Measurements from ENCODE around the gene FBXO7.

FBXO7 gene

DNA sequence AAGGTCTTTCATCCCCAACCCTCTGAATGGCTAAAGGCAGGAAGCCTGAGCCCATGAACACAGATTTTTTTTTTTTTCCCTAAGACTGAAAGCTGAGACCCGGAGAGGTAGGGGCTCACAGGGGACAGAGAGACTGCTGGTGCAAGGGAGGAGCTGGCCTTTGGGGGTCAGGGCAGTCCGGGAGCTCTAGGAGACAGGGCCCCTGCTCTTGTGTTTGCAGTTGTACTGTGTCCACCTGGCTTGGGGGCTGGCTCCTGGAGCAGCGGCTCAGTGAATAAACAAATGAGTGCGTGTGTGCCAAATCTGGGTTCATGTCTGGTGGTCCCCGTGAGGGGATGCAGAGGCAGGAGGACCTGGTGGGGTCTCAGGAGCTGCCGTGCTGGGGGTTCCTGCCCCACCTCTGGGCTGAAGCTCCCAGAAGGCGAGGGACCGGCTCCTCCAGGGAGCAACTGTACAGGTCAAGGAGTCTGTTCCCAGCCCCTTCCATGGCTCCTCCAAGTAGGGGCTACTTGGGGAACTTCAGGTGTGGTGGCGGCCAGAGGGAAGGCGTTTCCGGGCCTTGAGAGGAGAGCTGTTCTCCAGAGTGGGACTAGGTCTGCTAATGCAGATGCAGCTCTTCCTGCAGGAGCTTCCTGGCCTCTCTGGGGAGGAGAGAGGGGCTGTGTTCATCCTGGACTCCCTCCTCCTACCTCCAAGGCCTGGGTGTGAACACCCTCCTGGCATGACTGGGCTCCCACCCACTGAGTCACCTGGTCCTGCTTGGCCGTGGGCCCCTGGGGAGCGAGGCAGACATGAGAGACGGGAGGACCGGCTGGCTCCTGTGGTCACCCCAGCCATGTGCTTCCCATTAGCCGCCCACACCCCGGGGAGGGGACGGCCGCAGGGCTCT lies 57.6 kb downstream of the FBXO7 start:
- peak; percentile 82 for DNase-seq (ENCODE audit: low read depth, low spot score)

DNA sequence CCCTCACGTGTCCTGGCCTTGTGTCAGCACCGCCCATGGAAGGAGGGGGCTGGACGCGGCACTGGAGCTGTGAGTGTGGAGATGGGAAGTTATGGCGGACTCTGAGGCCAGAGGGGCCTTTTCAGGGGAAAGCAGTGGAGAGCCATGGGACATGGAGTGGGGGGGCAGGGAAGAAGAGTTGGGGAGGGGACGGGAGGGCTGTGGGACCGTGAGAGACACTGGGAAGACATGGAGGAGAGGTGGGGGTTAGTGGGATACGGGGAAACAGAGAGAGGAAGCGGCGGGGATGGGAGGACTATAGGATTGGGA lies 58.2 kb downstream of the FBXO7 start:
- no peak for DNase-seq (ENCODE audit: low read depth, low spot score)

DNA sequence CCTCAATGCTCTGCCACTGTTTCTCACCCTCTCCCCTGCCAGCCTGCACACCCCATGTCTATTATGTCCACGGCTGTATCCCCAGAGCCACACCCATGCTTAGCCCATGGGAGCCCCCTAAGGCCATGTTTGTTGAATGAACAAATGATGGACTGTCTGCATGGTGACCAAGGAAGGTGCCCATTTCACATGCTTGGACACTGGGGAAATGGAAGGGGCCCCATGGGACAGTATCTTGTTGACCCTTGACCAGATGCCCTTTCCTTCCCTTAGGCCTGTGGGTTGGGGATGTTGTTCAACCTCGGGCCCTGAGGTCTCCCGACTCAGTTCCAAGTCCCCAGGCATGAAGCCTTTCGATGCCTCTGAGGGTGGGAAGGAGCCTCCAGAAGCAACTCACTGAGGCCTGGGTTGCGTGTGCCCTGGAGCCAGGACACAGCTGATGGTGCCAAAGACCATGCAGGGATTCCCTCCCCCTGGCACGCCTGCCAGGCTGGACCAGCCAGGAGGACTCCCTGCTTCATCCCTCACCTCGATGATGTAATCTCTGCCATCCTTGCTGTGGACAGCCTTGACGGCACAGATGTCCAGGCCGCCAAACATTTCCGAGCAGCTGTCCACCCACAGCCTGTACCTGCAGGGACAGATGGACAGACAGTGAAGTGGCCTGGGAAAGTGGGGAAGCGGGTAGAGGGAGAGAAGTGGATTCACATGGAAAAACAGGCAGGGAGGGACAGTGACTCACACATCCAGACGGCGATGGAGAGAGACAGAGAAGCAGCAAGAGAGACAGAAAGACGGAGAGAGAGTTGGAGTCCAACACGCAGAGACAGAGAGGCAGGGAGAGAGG lies 58.9 kb downstream of the FBXO7 start:
- no peak for DNase-seq (ENCODE audit: low read depth, low spot score)

DNA sequence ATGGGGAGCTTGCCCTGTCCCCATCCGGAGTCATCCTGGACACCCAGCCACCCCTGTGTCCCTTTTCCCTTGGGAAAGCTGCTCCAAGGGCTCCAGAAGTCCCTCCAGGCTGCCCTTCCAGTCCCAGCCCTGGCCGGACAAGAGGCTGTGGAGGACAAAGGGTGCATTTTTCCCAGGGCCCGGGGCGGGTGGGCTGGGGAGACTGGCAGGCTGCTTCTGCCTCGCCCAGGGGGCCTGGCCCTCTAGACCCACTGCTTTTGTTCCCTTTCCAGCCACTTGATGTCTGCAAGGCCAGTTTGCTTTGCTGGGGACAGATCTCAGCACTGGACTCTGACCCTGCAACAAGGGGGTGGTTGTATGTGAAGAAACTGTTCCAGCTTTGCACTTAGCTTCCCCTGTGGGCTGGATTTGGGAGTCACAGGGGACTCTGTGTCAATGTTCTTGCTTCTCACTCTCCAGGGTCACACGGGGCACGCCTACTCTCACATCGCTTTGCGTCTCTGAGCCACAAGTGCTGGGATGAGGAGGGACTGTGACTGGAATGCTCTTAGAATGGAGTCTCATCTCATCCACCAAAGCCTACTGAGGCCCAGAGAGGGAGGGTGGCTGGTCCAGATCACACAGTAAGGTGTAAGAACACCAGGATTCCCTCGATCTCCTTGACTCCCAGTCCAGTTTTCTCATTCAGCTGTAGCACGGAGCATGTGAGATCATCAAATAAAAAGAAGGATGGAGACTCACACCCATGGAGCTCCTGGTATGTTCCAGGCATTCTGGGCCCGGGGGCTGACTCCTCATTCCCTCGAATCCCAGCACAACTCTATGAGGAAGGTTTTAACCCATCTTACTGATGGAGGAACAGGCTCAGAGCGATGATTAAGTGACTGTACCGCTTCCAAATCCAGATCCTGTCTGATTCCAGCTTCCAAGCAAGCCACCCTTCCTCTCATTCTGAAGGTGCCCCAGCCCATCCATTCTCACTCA lies 59.9 kb downstream of the FBXO7 start:
- no peak for DNase-seq (ENCODE audit: low read depth, low spot score)

DNA sequence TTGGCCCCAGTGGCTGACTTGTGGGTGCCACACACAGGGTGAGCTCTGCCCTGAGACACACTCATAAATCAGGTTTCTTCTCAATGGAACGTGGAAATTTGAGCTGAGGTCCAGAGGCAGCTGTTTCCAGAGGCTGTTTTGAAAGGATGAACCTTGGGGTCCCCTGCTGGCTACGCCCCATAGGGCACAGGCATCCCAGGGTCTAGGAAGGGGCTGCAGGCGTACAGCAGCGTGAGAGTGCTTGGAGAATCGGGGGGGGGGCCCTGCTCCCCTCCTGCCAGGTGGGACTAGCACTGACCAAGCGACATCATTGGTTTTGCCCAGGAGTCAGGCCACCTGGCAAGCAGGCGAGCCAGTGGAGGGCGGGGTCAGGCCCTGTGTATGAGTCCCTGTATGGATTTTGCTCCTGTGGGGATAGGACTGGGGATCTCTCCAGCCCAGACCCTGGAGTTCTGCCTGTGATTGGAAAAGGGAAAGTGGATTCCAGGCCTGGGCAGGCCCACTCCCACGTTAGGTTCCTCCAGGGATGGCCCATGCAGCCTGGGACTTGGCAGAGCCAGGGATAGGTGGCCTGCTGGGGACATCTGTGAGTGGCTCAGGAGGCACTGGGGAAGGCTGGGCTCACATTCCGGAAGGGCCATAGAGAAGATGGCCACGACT lies 61.0 kb downstream of the FBXO7 start:
- no peak for DNase-seq (ENCODE audit: low read depth, low spot score)

DNA sequence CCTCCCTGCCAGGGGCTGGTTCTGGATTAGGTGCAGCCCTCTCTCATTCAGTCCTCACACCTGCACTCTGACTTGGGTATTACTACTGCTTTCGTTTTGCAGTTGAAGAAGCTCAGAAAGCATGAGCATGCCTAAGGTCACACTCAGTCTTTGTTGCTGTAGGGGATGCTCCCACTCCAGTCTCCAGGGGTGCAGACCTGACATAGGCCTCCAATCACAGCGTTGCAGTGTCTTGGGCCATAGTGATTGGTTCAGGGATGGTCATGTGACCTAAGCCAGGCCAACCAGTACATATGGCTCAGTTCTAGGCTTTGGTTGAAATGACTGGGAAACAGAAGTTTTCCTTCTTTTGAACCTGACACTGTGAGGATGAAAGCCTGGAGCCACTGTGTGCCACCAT lies 61.7 kb downstream of the FBXO7 start:
- no peak for DNase-seq (ENCODE audit: low read depth, low spot score)

DNA sequence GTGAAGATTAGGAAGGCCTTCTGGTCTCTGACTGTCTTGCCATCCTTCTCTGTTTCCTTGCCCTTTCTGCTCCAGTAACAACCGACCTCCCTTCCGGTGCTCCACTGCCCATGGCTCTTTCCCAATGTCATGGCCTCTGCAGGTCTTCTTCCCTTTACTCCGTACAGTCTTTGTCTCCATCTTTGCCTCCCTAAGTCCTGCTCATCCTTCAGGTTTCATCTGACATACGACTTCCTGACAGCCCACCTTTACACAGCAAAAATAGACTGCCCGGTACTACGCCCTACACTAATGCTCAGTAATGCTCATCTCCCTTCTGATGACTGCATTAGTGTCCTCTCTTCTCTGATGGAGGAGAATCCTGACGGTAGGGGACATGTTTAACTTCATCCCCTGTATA lies 63.9 kb downstream of the FBXO7 start:
- no peak for DNase-seq (ENCODE audit: low read depth, low spot score)

DNA sequence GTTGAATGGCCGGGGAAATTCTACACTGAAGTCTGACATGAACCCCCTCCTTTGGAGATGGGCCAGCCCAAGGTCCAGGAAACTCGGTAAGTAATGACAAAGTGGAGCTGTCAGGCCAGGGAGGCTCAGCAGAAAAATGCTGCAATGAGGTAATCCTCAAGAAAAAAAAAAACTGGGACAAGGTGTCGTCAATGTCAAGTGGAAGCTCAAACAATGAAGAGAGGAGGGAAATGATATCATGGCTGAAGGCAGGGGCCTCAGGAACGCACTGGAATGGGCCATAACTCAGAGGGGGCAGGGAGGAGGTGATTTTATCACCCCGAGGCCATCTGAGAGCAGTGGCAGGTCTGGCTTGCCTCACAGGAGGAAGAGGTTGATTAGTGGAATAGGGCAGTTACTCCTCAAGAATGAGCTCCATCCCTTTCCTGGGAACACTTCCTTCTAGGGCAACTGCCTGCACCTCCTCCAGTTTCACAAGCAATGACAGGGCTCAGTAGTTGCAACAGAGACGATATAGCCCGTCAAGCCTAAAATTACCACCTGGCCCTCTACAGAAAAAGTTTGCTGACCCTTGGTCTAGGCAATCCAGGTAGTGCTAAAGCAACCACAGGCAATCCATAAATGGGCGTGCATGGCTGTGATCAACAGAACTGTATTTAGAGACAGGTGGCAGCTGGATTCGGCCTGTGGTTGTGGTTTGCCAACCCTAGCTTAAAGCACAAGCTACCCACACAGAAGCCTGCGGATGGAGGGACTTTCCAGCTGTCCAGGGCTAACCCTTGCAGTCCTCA lies 65.2 kb downstream of the FBXO7 start:
- no peak for DNase-seq (ENCODE audit: low read depth, low spot score)

DNA sequence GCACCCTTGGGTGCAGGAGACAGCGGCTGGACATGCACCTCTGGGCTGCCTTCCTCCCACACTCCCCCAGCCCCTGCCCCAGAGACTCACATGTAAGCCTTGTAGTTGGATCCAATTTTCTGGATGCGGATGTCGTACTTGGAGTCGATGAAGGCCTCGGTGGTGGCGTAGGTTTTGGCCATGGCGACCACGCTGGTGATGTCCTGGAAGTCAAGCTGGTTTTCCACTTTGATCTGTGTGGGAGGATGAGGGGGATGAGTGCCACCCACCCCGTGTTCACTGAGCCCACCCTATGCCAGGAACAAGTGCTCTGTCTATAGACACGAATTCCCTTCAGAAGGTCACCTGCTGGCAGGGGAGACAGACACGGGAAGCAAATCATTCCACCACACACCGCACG lies 66.9 kb downstream of the FBXO7 start:
- DNase-seq (ENCODE audit: low read depth, low spot score): no peak

DNA sequence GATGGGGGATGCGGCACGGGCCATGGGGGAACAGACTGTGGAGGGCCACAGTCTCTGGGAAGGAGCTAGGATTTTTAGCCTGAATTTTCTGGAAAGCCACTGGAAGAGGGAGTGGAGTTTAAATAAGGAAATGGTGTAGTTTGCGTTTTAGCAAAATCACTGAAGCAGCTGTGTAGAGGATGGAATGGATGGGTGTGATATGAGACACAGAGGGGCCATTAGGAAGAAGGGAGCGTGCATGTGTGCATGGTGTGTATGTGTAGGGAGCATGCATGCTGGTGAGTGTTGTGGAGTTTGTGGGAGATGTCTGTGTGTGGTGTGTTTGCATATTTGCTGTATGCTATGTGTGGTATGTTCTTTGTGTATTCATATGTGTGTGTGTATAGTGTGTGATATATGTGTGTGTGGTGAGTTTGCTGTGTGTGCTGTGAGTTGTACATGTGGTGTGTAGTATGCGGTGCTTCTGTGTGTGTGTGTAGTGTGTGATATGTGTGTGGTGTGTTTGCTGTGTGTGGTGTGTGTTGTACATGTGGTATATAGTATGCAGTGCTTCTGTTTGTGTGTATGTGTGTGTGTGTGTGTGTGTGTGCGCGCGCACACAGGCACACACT lies 67.6 kb downstream of the FBXO7 start:
- no peak for DNase-seq (ENCODE audit: low read depth, low spot score)

DNA sequence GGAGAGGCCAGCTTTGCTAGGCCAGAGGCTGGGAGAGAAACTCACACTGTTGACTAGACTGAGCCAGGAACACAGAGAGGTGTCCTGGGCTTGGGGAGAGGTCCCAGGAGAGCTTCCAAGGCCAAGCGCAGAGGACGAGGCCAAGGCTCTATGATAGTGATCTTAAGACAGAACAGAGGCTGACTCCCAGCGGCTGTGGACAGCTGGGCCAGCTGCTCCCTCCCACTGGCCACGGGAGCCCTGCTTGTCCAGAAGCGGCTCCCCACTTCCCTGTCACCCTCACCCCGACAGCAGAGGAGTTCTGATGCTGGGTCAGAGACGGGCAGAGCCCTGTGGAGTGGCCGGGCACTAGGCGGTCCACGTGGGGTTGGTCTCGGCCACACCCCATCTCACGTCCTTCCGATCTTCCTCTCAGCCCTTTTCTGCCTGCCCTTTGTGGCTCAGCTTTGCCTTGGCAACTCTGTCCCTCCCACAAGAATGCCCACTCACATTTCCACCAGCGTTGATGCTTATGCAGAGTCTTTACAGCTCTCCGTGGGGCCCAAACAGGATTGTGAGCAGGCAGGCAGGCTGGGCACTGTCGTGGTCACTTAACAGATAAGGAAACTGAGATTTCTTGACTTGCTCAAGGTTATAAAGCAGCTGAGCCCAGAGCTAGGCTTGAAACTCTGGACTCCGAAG lies 68.2 kb downstream of the FBXO7 start:
- no peak for DNase-seq (ENCODE audit: low read depth, low spot score)

DNA sequence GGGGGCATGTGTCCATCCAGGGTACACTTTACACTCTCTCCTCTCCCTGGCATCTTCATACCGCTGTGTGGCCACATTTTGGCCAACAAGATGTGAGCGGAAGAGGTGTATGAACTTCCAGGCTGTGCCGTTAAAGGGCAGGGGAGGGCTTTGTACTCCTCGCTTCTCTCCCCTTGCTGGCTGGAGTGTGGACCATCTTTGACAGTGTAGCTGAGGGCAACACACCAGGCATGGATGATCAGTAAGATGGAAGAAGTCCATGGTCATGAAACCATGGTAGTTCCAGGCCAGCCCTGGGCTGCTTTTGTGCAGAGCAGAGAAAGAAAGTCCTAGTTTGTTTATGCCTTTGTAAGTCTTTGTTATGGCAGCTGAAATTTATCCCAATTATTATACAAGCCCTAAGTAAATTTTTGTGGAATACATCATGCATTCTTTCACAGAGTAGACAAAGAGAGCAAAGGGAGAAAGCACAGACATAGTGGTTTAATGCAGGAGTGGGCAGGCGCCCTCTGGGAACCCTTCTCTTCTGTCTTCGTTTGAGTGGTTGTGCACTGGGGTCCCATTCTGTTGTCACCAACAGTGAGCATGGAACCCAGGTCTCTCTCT lies 70.4 kb downstream of the FBXO7 start:
- DNase-seq (ENCODE audit: low read depth, low spot score): no peak

DNA sequence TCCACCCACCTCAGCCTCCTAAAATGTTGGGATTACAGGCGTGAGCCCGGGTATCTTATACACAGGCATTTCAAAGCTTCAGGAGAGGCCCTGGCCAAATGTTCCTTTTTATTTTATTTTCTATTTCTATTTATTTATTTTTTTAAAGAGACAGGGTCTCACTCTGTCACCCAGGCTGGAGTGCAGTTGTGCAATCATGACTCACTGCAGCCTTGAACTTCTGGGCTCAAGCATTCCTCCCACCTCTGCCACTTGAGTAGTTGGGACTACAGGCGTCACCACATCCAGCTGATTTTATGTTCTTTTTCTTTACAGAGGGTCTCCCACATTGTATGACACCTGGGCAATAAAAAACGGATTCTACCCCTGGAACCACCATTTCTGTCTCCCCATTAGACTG lies 71.2 kb downstream of the FBXO7 start:
- DNase-seq (ENCODE audit: low read depth, low spot score): no peak

DNA sequence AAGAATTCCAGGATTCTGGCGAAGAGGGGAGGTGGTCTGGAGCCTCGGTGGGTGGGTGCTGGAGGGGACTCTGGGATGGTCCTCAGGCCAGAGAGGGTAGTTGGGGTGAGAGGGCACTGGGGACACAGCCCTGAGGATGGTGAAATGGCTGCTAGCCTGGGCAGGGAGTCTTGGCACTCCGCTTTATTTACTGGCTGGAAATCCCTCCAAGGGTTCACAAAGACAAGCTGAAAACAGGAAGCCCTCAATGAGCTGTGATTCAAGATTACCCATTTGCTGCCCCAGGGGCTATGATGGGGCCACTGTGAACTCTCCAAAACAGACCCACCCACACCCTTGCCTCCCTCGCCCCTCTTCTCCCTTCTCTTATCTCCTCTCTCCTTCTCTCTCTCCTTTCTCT lies 71.9 kb downstream of the FBXO7 start:
- no peak for DNase-seq (ENCODE audit: low read depth, low spot score)

DNA sequence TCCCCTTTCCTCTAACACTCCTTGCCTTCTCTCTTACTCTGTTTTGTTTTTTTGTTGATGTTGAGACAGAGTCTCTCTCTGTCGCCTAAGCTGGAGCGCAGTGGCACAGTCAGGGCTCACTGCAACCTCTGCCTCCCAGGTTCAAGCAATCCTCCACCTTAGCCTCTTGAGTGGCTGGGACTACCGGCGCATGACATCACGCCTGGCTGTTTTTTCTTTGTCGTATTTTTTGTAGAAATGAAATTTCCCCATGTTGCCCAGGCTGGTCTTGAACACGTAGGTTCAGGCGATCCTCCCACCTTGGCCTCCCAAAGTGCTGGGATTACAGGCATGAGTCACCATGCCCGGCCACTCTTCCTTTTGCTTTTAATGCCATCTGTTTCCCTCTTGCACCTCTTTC lies 72.3 kb downstream of the FBXO7 start:
- DNase-seq (ENCODE audit: low read depth, low spot score): no peak

DNA sequence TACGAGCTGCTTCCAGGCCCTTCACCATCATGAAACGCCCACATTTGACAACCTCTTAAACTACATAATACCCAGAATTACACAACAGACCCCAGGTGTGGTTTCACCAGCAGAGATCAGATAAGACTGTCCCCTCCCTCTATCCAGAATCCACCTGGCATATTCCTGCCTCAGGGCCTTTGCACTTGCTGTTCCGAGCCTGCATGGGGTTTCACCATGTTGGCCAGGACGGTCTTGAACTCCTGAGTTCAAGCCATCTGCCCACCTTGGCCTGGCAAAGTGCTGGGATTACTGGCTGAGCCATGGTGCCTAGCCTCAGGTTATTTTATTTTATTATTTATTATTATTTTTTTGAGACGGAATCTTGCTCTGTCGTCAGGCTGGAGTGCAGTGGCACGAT lies 73.4 kb downstream of the FBXO7 start:
- no peak for DNase-seq (ENCODE audit: low read depth, low spot score)

Measured in iPS DF 19.7 (cell line).